ENCODE data around the gene DISC1. TPM values are rescaled to one million over a fixed set of nuclear protein-coding genes. Genes with fewer than 3 reads are reported as not detected.

DISC1 gene
- total and polyA plus RNA-seq, 2 of the 13 experiments (the other 11 are each of a cell fraction or from before 2014, with no cell fraction given): 4.2 to 4.6 TPM

GRCh38 chr1:231998791-231999190, 372.2 kb downstream of the DISC1 start:
- no peak overlapping the region for H3K4me2 ChIP-seq (ENCODE audit: low read depth, low read length)
- intact Hi-C loops (cut with micrococcal nuclease; ENCODE audit: unreplicated experiment): no loop called here
- H3K4me3 ChIP-seq (replicated peaks in 1 of 3; ENCODE audit: insufficient read depth in 1 of 3, low read depth in 2 of 3, low read length in 3 of 3): no peak overlapping the region
- FAIRE-seq (no peak), ATAC-seq (no peak), DNase-seq (ENCODE audit: low spot score) (no peak)
- no TSS peak for BruUV-seq (replicated peaks)
- H3K4me1 ChIP-seq (ENCODE audit: insufficient read depth, low read length): no peaks in the 10 kb centered on the region
- H4K20me1 ChIP-seq (ENCODE audit: insufficient read depth, low read length): no peaks in the 10 kb centered on the region
- no peaks in the 10 kb centered on the region for H3K9me3 ChIP-seq (ENCODE audit: low read length)
- in situ Hi-C loops (cut with HindIII; ENCODE audit: extremely low pct_ligation_motif_present, low pct_unique_long_range_greater_than_20kb): no loop called here
- H3K36me3 ChIP-seq (replicated peaks in 1 of 2; ENCODE audit: control insufficient read depth in 1 of 2, insufficient read depth in 2 of 2, low read length in 2 of 2): no peaks in the 10 kb centered on the region
- no peaks in the 10 kb centered on the region for H3K79me2 ChIP-seq (ENCODE audit: insufficient read depth, low read length)
- no peaks in the 10 kb centered on the region for H3K27me3 ChIP-seq (ENCODE audit: control insufficient read depth in 1 of 2, insufficient read depth in 2 of 2, low read length in 2 of 2)
- H3K27ac ChIP-seq (ENCODE audit: extremely low read length, insufficient read depth, low read length): no peak overlapping the region
- no peak overlapping the region for H3K9ac ChIP-seq (ENCODE audit: insufficient read depth, low read depth, low read length)
- CTCF ChIA-PET (ENCODE audit: low intra/inter-chr PET ratio, low total read pairs): no interaction called here
- H2AFZ ChIP-seq (ENCODE audit: low read length): no peak overlapping the region
- POLR2A ChIA-PET: no interaction called here
- WGBS (ENCODE audit: low lambda C conversion rate): 98% methylated on average over 2 of the region's 2 CpGs
- TF ChIP-seq PAWR (CRISPR knock-in tag; IDR thresholded peaks at IDR 0.05; ENCODE audit: borderline replicate concordance) (no peak), MAFK (conservative IDR thresholded peaks at IDR 0.05 in 1 of 2, IDR thresholded peaks at IDR 0.05 in 1 of 2; ENCODE audit: low read length in 2 of 2) (peak; percentile 42 to 79; a peak in 3 of 4 replicates), MAFF (IDR thresholded peaks at IDR 0.05; ENCODE audit: low read depth, low read length) (peak; percentile 51)

DNA sequence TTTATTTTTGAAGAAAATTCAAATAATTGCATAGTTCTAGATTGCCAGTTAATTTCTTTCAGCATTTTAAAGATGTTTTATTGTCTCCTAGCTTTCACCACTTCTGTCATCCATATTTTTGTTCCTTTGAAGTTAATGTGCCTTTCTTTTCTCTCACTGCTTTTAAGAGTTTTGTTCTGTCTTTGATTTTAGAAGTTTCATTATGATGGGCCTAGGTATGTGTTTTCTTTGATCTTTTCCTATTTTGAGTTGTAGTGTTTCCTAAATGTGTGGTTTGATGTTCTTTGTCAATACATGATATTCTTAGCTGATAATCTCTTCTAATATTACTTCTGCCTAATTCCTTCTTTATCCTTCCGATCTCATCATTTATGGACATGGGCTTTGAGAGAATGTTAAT, 378.7 kb downstream of the DISC1 start:
- H3K79me2 ChIP-seq (ENCODE audit: insufficient read depth, low read length): no peaks in the 10 kb centered on the region
- H3K36me3 ChIP-seq (replicated peaks in 1 of 2; ENCODE audit: control insufficient read depth in 1 of 2, insufficient read depth in 2 of 2, low read length in 2 of 2): peaks cover 2% of the 10 kb centered on the region in 2 experiments; a peak in 1 of 5 replicates
- DNase-seq (ENCODE audit: low spot score) (no peak), FAIRE-seq (no peak), ATAC-seq (no peak)
- in situ Hi-C loops (cut with HindIII; ENCODE audit: extremely low pct_ligation_motif_present, low pct_unique_long_range_greater_than_20kb): no loop called here
- 77% methylated on average over 1 of the region's 1 CpG for WGBS (ENCODE audit: low lambda C conversion rate)
- H3K4me2 ChIP-seq (ENCODE audit: low read depth, low read length): no peak overlapping the region
- no TSS peak for BruUV-seq (replicated peaks)
- H3K9me3 ChIP-seq (ENCODE audit: low read length): no peaks in the 10 kb centered on the region
- intact Hi-C loops (cut with micrococcal nuclease; ENCODE audit: unreplicated experiment): no loop called here
- ChIA-PET POLR2A (no interaction called here), CTCF (ENCODE audit: low intra/inter-chr PET ratio, low total read pairs) (no interaction called here)
- no peaks in the 10 kb centered on the region for H3K27me3 ChIP-seq (ENCODE audit: control insufficient read depth in 1 of 2, insufficient read depth in 2 of 2, low read length in 2 of 2)
- no peak overlapping the region for H3K4me3 ChIP-seq (replicated peaks in 1 of 3; ENCODE audit: insufficient read depth in 1 of 3, low read depth in 2 of 3, low read length in 3 of 3)
- no peak overlapping the region for H2AFZ ChIP-seq (ENCODE audit: low read length)
- no peaks in the 10 kb centered on the region for H4K20me1 ChIP-seq (ENCODE audit: insufficient read depth, low read length)
- no peak overlapping the region for H3K9ac ChIP-seq (ENCODE audit: insufficient read depth, low read depth, low read length)
- no peak overlapping the region for H3K27ac ChIP-seq (ENCODE audit: extremely low read length, insufficient read depth, low read length)
- H3K4me1 ChIP-seq (ENCODE audit: insufficient read depth, low read length): no peaks in the 10 kb centered on the region
- TF ChIP-seq, protein P1, sequence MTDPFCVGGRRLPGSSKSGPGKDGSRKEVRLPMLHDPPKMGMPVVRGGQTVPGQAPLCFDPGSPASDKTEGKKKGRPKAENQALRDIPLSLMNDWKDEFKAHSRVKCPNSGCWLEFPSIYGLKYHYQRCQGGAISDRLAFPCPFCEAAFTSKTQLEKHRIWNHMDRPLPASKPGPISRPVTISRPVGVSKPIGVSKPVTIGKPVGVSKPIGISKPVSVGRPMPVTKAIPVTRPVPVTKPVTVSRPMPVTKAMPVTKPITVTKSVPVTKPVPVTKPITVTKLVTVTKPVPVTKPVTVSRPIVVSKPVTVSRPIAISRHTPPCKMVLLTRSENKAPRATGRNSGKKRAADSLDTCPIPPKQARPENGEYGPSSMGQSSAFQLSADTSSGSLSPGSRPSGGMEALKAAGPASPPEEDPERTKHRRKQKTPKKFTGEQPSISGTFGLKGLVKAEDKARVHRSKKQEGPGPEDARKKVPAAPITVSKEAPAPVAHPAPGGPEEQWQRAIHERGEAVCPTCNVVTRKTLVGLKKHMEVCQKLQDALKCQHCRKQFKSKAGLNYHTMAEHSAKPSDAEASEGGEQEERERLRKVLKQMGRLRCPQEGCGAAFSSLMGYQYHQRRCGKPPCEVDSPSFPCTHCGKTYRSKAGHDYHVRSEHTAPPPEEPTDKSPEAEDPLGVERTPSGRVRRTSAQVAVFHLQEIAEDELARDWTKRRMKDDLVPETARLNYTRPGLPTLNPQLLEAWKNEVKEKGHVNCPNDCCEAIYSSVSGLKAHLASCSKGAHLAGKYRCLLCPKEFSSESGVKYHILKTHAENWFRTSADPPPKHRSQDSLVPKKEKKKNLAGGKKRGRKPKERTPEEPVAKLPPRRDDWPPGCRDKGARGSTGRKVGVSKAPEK (CRISPR knock-in tag; IDR thresholded peaks at IDR 0.05; ENCODE audit: borderline replicate concordance): no peak
- no peak for TF ChIP-seq ZNF703 (CRISPR knock-in tag; IDR thresholded peaks at IDR 0.05; ENCODE audit: borderline replicate concordance)
- TF ChIP-seq NAIF1 (CRISPR knock-in tag; IDR thresholded peaks at IDR 0.05; ENCODE audit: borderline replicate concordance): no peak
- TF ChIP-seq, protein P2, sequence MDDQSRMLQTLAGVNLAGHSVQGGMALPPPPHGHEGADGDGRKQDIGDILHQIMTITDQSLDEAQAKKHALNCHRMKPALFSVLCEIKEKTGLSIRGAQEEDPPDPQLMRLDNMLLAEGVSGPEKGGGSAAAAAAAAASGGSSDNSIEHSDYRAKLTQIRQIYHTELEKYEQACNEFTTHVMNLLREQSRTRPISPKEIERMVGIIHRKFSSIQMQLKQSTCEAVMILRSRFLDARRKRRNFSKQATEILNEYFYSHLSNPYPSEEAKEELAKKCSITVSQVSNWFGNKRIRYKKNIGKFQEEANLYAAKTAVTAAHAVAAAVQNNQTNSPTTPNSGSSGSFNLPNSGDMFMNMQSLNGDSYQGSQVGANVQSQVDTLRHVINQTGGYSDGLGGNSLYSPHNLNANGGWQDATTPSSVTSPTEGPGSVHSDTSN (CRISPR knock-in tag; IDR thresholded peaks at IDR 0.05; ENCODE audit: borderline replicate concordance): no peak
- no peak for TF ChIP-seq RFXAP (CRISPR knock-in tag; IDR thresholded peaks at IDR 0.05; ENCODE audit: borderline replicate concordance)
- no peak for TF ChIP-seq SETDB1 (CRISPR knock-in tag; IDR thresholded peaks at IDR 0.05; ENCODE audit: borderline replicate concordance)
- no peak for TF ChIP-seq NR2F1 (CRISPR knock-in tag; IDR thresholded peaks at IDR 0.05)
- TF ChIP-seq ZC3H13 (CRISPR knock-in tag; IDR thresholded peaks at IDR 0.05): no peak
- TF ChIP-seq CREM (IDR thresholded peaks at IDR 0.05): no peak
- TF ChIP-seq CREM (CRISPR knock-in tag; IDR thresholded peaks at IDR 0.05): no peak
- TF ChIP-seq YEATS2 (CRISPR knock-in tag; IDR thresholded peaks at IDR 0.05; ENCODE audit: borderline replicate concordance): no peak
- TF ChIP-seq NFKBIZ (CRISPR knock-in tag; IDR thresholded peaks at IDR 0.05): no peak
